A549 (cell line): ENCODE results near the gene PKDCC.

Experiments used
- BHLHE40 ChIP-seq: IDR thresholded peaks from 2 replicates; pipeline ENCODE4 v1.6.1; 2012; ENCODE audit warnings: low read depth, low read length, inconsistent platforms
- HDAC2 ChIP-seq: fragments of 200-600 bp; sonication (generic); IDR thresholded peaks from 2 replicates; pipeline ENCODE4 v1.6.1; 2016
- TF ChIP-seq, protein P1 (sequence below): fragments of >200 bp; sonication (Bioruptor Twin); formaldehyde crosslinking; IDR thresholded peaks from 3 replicates; pipeline ENCODE4 v1.5.1; 2016
- TF ChIP-seq, protein P2 (sequence below): fragments of 450-650 bp; IDR thresholded peaks from 2 replicates; pipeline ENCODE4 v1.6.1; 2014; ENCODE audit warnings: antibody characterized with exemption
- TF ChIP-seq, protein P3 (sequence below): IDR thresholded peaks from 2 replicates; pipeline ENCODE4 v1.6.1; 2012

DNA sequence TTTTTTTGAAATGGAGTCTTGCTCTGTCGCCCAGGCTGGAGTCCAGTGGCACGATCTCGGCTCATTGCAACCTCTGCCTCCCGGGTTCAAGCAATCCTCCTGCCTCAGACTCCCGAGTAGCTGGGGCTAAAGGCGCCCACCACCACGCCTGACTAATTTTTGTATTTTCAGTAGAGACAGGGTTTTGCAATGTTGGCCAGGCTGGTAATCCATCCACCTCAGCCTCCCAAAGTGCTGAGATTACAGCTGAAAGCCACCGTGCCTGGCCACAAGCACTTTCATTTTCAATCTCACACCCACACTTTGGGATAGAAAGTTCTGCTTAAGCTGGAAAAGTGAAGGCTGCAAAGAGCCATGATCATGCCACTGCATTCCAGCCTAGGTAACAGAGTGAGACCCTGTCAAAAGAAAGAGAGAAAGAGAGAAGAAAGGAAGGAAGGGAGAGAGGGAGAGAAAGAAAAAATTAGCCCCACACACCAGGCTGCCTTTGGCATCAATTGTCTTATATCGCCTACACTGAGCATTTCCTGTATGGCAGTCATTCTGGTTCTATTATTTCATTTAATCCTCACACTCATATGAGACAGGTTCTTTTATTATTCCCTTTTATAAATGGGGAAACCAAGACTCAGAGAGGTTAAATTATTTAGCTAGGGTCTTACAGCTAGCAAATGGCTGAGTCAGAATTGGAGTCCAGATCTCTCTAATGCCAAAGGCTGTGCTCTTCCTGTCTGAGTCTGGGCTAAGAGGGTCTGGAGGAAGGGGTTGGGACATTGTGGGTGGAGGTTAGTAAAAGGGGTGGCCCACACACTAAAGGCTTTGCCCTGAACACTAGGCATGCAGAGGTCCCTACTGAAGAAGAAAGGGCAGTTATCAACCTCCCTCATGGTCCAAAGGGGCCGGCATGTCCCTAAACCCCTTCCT, 37.9 kb upstream of the PKDCC start:
- TF ChIP-seq, protein P1, sequence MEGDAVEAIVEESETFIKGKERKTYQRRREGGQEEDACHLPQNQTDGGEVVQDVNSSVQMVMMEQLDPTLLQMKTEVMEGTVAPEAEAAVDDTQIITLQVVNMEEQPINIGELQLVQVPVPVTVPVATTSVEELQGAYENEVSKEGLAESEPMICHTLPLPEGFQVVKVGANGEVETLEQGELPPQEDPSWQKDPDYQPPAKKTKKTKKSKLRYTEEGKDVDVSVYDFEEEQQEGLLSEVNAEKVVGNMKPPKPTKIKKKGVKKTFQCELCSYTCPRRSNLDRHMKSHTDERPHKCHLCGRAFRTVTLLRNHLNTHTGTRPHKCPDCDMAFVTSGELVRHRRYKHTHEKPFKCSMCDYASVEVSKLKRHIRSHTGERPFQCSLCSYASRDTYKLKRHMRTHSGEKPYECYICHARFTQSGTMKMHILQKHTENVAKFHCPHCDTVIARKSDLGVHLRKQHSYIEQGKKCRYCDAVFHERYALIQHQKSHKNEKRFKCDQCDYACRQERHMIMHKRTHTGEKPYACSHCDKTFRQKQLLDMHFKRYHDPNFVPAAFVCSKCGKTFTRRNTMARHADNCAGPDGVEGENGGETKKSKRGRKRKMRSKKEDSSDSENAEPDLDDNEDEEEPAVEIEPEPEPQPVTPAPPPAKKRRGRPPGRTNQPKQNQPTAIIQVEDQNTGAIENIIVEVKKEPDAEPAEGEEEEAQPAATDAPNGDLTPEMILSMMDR, result no peak
- TF ChIP-seq, protein P2, sequence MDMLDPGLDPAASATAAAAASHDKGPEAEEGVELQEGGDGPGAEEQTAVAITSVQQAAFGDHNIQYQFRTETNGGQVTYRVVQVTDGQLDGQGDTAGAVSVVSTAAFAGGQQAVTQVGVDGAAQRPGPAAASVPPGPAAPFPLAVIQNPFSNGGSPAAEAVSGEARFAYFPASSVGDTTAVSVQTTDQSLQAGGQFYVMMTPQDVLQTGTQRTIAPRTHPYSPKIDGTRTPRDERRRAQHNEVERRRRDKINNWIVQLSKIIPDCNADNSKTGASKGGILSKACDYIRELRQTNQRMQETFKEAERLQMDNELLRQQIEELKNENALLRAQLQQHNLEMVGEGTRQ, result no peak
- TF ChIP-seq, protein P3, sequence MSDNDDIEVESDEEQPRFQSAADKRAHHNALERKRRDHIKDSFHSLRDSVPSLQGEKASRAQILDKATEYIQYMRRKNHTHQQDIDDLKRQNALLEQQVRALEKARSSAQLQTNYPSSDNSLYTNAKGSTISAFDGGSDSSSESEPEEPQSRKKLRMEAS, result no peak
- no peak for TF ChIP-seq BHLHE40
- no peak for TF ChIP-seq HDAC2
